CD4-positive, alpha-beta T cell treated with Interferon alpha-2 for 1 hour (primary cell): Measurements from ENCODE around the gene PTER.

Source experiments
- DNase-seq, 2 donors: peaks; one replicate each; pipeline ENCODE4 v3.0.0-alpha.2; 2020 to 2022

Gene PTER

DNA sequence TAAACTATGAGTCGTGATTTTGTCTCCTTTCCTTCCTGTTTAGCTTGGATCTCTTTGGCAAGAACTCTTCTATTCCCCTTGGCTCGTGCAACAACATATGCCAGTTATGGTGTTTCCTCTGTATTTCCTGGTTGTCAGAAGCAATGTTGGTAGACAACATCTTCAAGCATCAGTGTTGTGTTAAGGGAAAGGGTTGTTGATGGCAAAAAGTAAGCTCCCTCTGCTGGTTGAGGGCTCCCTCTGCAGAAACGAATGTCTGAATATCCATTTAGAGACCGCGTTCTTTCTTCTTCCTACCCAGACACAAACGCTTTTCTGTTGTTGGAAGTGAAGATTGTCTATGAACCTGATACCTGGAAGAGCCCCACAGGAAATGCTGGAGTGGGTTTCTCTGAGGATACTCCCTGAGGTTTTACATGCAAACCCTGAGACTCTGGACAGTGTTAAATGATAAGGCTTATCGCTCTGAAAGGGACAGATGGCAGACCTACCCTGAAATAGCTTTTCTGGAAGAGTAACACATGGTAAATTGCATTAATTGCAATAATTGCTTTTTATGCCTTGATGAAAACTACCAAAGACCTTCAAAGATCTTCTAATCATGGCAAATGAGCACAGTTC lies 108.4 kb downstream of the PTER start:
- DNase-seq: peak in 1 of 2 donors; percentile 29

DNA sequence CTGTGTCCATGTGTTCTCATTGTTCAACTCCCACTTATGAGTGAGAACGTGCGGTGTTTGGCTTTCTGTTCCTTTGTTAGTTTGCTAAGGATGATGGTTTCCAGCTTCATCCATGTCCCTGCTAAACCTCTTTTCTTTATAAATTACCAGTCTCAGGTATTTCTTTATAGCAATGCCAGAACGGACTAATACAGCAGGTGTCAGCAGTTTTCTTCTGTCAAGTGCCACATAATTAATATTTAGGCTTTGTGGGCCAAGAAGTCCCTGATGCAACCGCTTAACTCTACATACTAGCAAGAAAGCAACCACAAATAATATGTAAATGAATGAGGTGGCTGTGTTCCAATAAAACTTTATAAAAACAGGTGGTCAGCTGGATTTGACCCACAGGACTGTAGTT lies 111.2 kb downstream of the PTER start:
- no peak for DNase-seq

DNA sequence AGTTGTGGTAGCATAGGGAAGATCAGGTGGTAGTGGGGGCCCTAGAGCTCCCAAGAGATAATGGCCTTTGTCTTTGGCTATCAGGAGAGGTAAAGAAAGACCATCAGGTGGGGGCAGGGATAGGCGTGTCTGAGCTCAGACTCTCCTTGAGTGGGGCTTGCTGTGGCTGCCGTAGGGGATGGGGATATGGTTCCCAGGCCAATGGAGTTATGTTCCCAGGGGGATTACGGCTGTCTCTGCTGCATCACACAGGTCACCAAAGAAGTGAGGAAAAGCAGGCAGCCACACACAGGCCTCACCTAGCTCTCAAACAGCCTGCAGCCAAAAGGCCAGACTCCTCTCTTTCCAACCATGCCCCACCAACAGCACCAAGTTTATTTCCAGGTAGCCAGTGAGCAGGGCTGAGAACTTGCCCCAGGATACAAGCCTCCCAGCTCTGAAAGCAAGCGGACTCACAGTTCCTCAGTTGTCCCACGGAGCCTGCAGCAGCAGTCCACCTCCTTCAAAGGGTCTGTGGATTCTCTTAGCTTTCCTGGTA lies 122.5 kb downstream of the PTER start:
- DNase-seq: no peak

DNA sequence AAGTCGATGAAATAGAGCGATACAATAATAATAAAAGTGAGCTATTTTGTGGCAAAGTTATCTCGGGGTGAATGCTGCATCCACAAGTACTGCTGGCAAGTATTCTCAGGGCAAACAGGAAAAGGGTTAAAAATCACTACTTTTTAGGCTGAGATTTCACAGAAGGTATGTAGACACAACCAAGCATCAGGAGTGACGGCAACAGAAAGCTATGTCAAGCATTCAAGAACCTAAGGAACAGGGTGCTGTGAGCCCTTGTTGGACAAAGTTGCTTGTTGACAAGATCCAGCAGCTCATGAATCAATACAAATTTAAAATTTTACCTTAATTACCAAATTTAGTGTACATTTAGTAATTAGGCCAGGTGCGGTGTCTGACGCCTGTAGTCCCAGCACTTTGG lies 126.1 kb downstream of the PTER start:
- no peak for DNase-seq
